ENCODE results near the gene HSD17B2. TPM values are rescaled to one million over a fixed set of nuclear protein-coding genes. Genes with fewer than 3 reads are reported as not detected.

Gene HSD17B2
- polyA plus RNA-seq, 3 donors, result not detected

- H3K27ac ChIP-seq (ENCODE audit: low read depth in 1 of 2, low read length in 2 of 2), result no peak overlapping the region
- H2AFZ ChIP-seq (ENCODE audit: insufficient read depth, low read depth, low read length, poor library complexity, severe bottlenecking), result no peak overlapping the region
- Mint-ChIP-seq H3K36me3 (no peaks in the 10 kb centered on the region), H3K4me1 (no peaks in the 10 kb centered on the region), H3K9me3 (peaks cover 0 to 5% (median 0%) of the 10 kb centered on the region in 7 donors), H3K27ac (no peak overlapping the region), H3K27me3 (ENCODE audit: low read depth in 3 of 3) (peaks cover 5 to 10% (median 6%) of the 10 kb centered on the region in 3 donors), H3K4me3 (no peak overlapping the region)
- H4K20me1 ChIP-seq (ENCODE audit: insufficient read depth, low read length), result no peaks in the 10 kb centered on the region
- TF ChIP-seq, protein P1, sequence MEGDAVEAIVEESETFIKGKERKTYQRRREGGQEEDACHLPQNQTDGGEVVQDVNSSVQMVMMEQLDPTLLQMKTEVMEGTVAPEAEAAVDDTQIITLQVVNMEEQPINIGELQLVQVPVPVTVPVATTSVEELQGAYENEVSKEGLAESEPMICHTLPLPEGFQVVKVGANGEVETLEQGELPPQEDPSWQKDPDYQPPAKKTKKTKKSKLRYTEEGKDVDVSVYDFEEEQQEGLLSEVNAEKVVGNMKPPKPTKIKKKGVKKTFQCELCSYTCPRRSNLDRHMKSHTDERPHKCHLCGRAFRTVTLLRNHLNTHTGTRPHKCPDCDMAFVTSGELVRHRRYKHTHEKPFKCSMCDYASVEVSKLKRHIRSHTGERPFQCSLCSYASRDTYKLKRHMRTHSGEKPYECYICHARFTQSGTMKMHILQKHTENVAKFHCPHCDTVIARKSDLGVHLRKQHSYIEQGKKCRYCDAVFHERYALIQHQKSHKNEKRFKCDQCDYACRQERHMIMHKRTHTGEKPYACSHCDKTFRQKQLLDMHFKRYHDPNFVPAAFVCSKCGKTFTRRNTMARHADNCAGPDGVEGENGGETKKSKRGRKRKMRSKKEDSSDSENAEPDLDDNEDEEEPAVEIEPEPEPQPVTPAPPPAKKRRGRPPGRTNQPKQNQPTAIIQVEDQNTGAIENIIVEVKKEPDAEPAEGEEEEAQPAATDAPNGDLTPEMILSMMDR (IDR thresholded peaks at IDR 0.05), result no peak
- H3K9ac ChIP-seq (ENCODE audit: insufficient read depth, low read length, poor library complexity, severe bottlenecking), result no peak overlapping the region
- no peak for DNase-seq
- no peaks in the 10 kb centered on the region for H3K36me3 ChIP-seq (replicated peaks in 1 of 2; ENCODE audit: control insufficient read depth in 1 of 2, insufficient read depth in 2 of 2, low read length in 2 of 2)
- intact Hi-C loops (cut with micrococcal nuclease), result no loop called here
- H3K4me2 ChIP-seq (replicated peaks; ENCODE audit: extremely low read depth, low read length, poor library complexity, severe bottlenecking), result no peak overlapping the region
- no peaks in the 10 kb centered on the region for H3K4me1 ChIP-seq (ENCODE audit: control insufficient read depth in 1 of 2, insufficient read depth in 2 of 2, low read length in 2 of 2)
- H3K4me3 ChIP-seq (replicated peaks in 1 of 3; ENCODE audit: low read depth in 2 of 3, low read length in 3 of 3), result no peak overlapping the region
- 100% methylated on average over 1 of the region's 1 CpG for WGBS (ENCODE audit: insufficient coverage)
- no peaks in the 10 kb centered on the region for H3K79me2 ChIP-seq (ENCODE audit: insufficient read depth, low read length)
- H3K9me3 ChIP-seq (replicated peaks in 1 of 2; ENCODE audit: control insufficient read depth in 1 of 2, insufficient read depth in 1 of 2, low read length in 2 of 2), result no peaks in the 10 kb centered on the region
- peaks cover 2 to 3% of the 10 kb centered on the region in 2 donors for H3K27me3 ChIP-seq (ENCODE audit: control insufficient read depth in 2 of 2, insufficient read depth in 2 of 2, low read length in 2 of 2)
These were observed 56.2 kb downstream of the HSD17B2 start for GRCh38 chr16:82091241-82091640.

GRCh38 chr16:82092711-82093110, 57.7 kb downstream of the HSD17B2 start:
- no peak overlapping the region for H3K4me3 Mint-ChIP-seq
- peaks cover 5 to 6% (median 6%) of the 10 kb centered on the region in 3 donors for H3K27me3 Mint-ChIP-seq (ENCODE audit: low read depth in 3 of 3)
- no peaks in the 10 kb centered on the region for H3K79me2 ChIP-seq (ENCODE audit: insufficient read depth, low read length)
- TF ChIP-seq, protein P1 (IDR thresholded peaks at IDR 0.05), result no peak
- H3K36me3 ChIP-seq (replicated peaks in 1 of 2; ENCODE audit: control insufficient read depth in 1 of 2, insufficient read depth in 2 of 2, low read length in 2 of 2), result no peaks in the 10 kb centered on the region
- no peak for DNase-seq
- H2AFZ ChIP-seq (ENCODE audit: insufficient read depth, low read depth, low read length, poor library complexity, severe bottlenecking), result no peak overlapping the region
- H3K27ac ChIP-seq (ENCODE audit: low read depth in 1 of 2, low read length in 2 of 2), result no peak overlapping the region
- H3K9ac ChIP-seq (ENCODE audit: insufficient read depth, low read length, poor library complexity, severe bottlenecking), result no peak overlapping the region
- no peaks in the 10 kb centered on the region for H3K9me3 ChIP-seq (replicated peaks in 1 of 2; ENCODE audit: control insufficient read depth in 1 of 2, insufficient read depth in 1 of 2, low read length in 2 of 2)
- intact Hi-C loops (cut with micrococcal nuclease), result no loop called here
- no CpG with 5 or more reads among the region's 2 CpGs for WGBS (ENCODE audit: insufficient coverage)
- H3K4me1 Mint-ChIP-seq, result no peaks in the 10 kb centered on the region
- H3K4me2 ChIP-seq (replicated peaks; ENCODE audit: extremely low read depth, low read length, poor library complexity, severe bottlenecking), result no peak overlapping the region
- H3K36me3 Mint-ChIP-seq, result no peaks in the 10 kb centered on the region
- no peak overlapping the region for H3K27ac Mint-ChIP-seq
- no peaks in the 10 kb centered on the region for H4K20me1 ChIP-seq (ENCODE audit: insufficient read depth, low read length)
- no peaks in the 10 kb centered on the region for H3K4me1 ChIP-seq (ENCODE audit: control insufficient read depth in 1 of 2, insufficient read depth in 2 of 2, low read length in 2 of 2)
- H3K9me3 Mint-ChIP-seq, result peaks cover 0 to 5% (median 0%) of the 10 kb centered on the region in 7 donors
- H3K4me3 ChIP-seq (replicated peaks in 1 of 3; ENCODE audit: low read depth in 2 of 3, low read length in 3 of 3), result no peak overlapping the region
- peaks cover 2 to 3% of the 10 kb centered on the region in 2 donors for H3K27me3 ChIP-seq (ENCODE audit: control insufficient read depth in 2 of 2, insufficient read depth in 2 of 2, low read length in 2 of 2)
